Measurements from ENCODE around the gene JAKMIP3.

Gene JAKMIP3

GRCh38 chr10:132061465-132061864, 4.3 kb upstream of the JAKMIP3 start:
- no peak for TF ChIP-seq CTCF (conservative IDR thresholded peaks at IDR 0.05)
- H3K27ac ChIP-seq = no peak overlapping the region

- no peak for TF ChIP-seq CTCF (conservative IDR thresholded peaks at IDR 0.05)
Observed at GRCh38 chr10:132062116-132062515, 3.6 kb upstream of the JAKMIP3 start.

GRCh38 chr10:132062641-132063390, 2.9 kb upstream of the JAKMIP3 start:
- no peak for TF ChIP-seq CTCF (conservative IDR thresholded peaks at IDR 0.05)
- H3K27ac ChIP-seq = no peak overlapping the region

More at GRCh38 chr10:132062116-132062515, 3.6 kb upstream of the JAKMIP3 start:
- no peak overlapping the region for H3K27ac ChIP-seq

GRCh38 chr10:132063432-132063831, 2.3 kb upstream of the JAKMIP3 start:
- H3K27ac ChIP-seq = no peak overlapping the region
- TF ChIP-seq CTCF (conservative IDR thresholded peaks at IDR 0.05) = no peak

GRCh38 chr10:132064082-132064755, 1.5 kb upstream of the JAKMIP3 start:
- no peak for TF ChIP-seq CTCF (conservative IDR thresholded peaks at IDR 0.05)
- no peak overlapping the region for H3K27ac ChIP-seq

GRCh38 chr10:132064771-132065437, 842 bp upstream of the JAKMIP3 start:
- peak overlapping the region; percentile 67 for H3K27ac ChIP-seq
- no peak for TF ChIP-seq CTCF (conservative IDR thresholded peaks at IDR 0.05)

- no peak for TF ChIP-seq CTCF (conservative IDR thresholded peaks at IDR 0.05)
- peak overlapping the region; percentile 67 for H3K27ac ChIP-seq
Observed at GRCh38 chr10:132066186-132066585, 440 bp downstream of the JAKMIP3 start.
